ES-I3 (cell line): Measurements from ENCODE around the gene OSBPL1A.

Source experiments
- H3K36me3 ChIP-seq: 2 replicates; pipeline ENCODE4 v1.6.1; 2013; ENCODE audit warnings: mild to moderate bottlenecking, low read length, control low read depth, moderate library complexity; ENCODE audit not compliant: insufficient read depth
- H3K4me1 ChIP-seq: 2 replicates; pipeline ENCODE4 v1.6.1; 2013; ENCODE audit warnings: mild to moderate bottlenecking, control low read depth, low read length; ENCODE audit not compliant: insufficient read depth
- H3K9ac ChIP-seq: 2 replicates; pipeline ENCODE4 v1.6.1; 2013; ENCODE audit warnings: low read depth, mild to moderate bottlenecking, low read length, moderate library complexity
- H3K9me3 ChIP-seq: 2 replicates; pipeline ENCODE4 v1.6.1; 2013; ENCODE audit warnings: mild to moderate bottlenecking, low read length, moderate library complexity; ENCODE audit not compliant: control insufficient read depth, insufficient read depth

The OSBPL1A gene

GRCh38 chr18:24136967-24137373 lies 260.7 kb downstream of the OSBPL1A start:
- H3K36me3 ChIP-seq = no peaks in the 10 kb centered on the region
- no peak overlapping the region for H3K9ac ChIP-seq
- no peaks in the 10 kb centered on the region for H3K9me3 ChIP-seq
- H3K4me1 ChIP-seq = peaks cover 17% of the 10 kb centered on the region; the same call in 1 of the 2 replicates

GRCh38 chr18:24130494-24130893 lies 267.1 kb downstream of the OSBPL1A start:
- Histone ChIP-seq H3K9me3 (no peaks in the 10 kb centered on the region), H3K36me3 (no peaks in the 10 kb centered on the region), H3K4me1 (no peaks in the 10 kb centered on the region), H3K9ac (no peak overlapping the region)

- Histone ChIP-seq H3K9ac (no peak overlapping the region), H3K4me1 (no peaks in the 10 kb centered on the region), H3K9me3 (no peaks in the 10 kb centered on the region), H3K36me3 (no peaks in the 10 kb centered on the region; the same call in 1 of the 2 replicates)
Observed at GRCh38 chr18:24128700-24129099, 268.9 kb downstream of the OSBPL1A start.

GRCh38 chr18:24127735-24128134 lies 269.9 kb downstream of the OSBPL1A start:
- Histone ChIP-seq H3K4me1 (no peaks in the 10 kb centered on the region), H3K9me3 (no peaks in the 10 kb centered on the region), H3K9ac (no peak overlapping the region), H3K36me3 (no peaks in the 10 kb centered on the region; the same call in 1 of the 2 replicates)

GRCh38 chr18:24126155-24126961 lies 271.3 kb downstream of the OSBPL1A start:
- no peaks in the 10 kb centered on the region; the same call in 1 of the 2 replicates for H3K36me3 ChIP-seq
- H3K9ac ChIP-seq = no peak overlapping the region
- H3K4me1 ChIP-seq = no peaks in the 10 kb centered on the region
- no peaks in the 10 kb centered on the region for H3K9me3 ChIP-seq

- Histone ChIP-seq H3K9me3 (no peaks in the 10 kb centered on the region), H3K4me1 (no peaks in the 10 kb centered on the region), H3K9ac (no peak overlapping the region), H3K36me3 (no peaks in the 10 kb centered on the region; the same call in 1 of the 2 replicates)
Observed at GRCh38 chr18:24121625-24122024, 276.0 kb downstream of the OSBPL1A start.

GRCh38 chr18:24120676-24121075 lies 276.9 kb downstream of the OSBPL1A start:
- Histone ChIP-seq H3K36me3 (no peaks in the 10 kb centered on the region; the same call in 1 of the 2 replicates), H3K9me3 (no peaks in the 10 kb centered on the region), H3K4me1 (no peaks in the 10 kb centered on the region), H3K9ac (no peak overlapping the region)

- Histone ChIP-seq H3K9ac (no peak overlapping the region), H3K9me3 (no peaks in the 10 kb centered on the region), H3K36me3 (no peaks in the 10 kb centered on the region; the same call in 1 of the 2 replicates), H3K4me1 (no peaks in the 10 kb centered on the region)
Observed at GRCh38 chr18:24118750-24119577, 278.7 kb downstream of the OSBPL1A start.

- Histone ChIP-seq H3K4me1 (peaks cover 10% of the 10 kb centered on the region; the same call in 1 of the 2 replicates), H3K36me3 (no peaks in the 10 kb centered on the region; the same call in 1 of the 2 replicates), H3K9me3 (no peaks in the 10 kb centered on the region)
Observed at GRCh38 chr18:24115628-24116027, 282.0 kb downstream of the OSBPL1A start.

GRCh38 chr18:24114924-24115549 lies 282.6 kb downstream of the OSBPL1A start:
- Histone ChIP-seq H3K9me3 (no peaks in the 10 kb centered on the region), H3K36me3 (no peaks in the 10 kb centered on the region; the same call in 1 of the 2 replicates), H3K9ac (no peak overlapping the region)

More at GRCh38 chr18:24115628-24116027, 282.0 kb downstream of the OSBPL1A start:
- H3K9ac ChIP-seq = no peak overlapping the region

GRCh38 chr18:24112874-24113615 lies 284.6 kb downstream of the OSBPL1A start:
- Histone ChIP-seq H3K9me3 (no peaks in the 10 kb centered on the region), H3K9ac (no peak overlapping the region), H3K4me1 (peaks cover 10% of the 10 kb centered on the region; the same call in 1 of the 2 replicates), H3K36me3 (no peaks in the 10 kb centered on the region)

More at GRCh38 chr18:24114924-24115549, 282.6 kb downstream of the OSBPL1A start:
- peaks cover 10% of the 10 kb centered on the region; the same call in 1 of the 2 replicates for H3K4me1 ChIP-seq

- no peak overlapping the region for H3K9ac ChIP-seq
- H3K4me1 ChIP-seq = peaks cover 10% of the 10 kb centered on the region; the same call in 1 of the 2 replicates
- H3K36me3 ChIP-seq = no peaks in the 10 kb centered on the region
- H3K9me3 ChIP-seq = no peaks in the 10 kb centered on the region
Observed at GRCh38 chr18:24112464-24112863, 285.2 kb downstream of the OSBPL1A start.
